Nephron (organoid): ENCODE data around the gene LAPTM5.

Experiments used
- H3K27ac Mint-ChIP-seq, 3 experiments: 2 replicates each; pipeline ENCODE4 v1.8.0; 2020; ENCODE audit warnings: mixed read lengths in 3 of 3, mild to moderate bottlenecking in 2 of 3, moderate library complexity in 1 of 3
- H3K27me3 Mint-ChIP-seq: 2 replicates; pipeline ENCODE4 v1.8.0; 2021; ENCODE audit warnings: low read depth, mild to moderate bottlenecking, moderate library complexity, mixed read lengths
- H3K36me3 Mint-ChIP-seq: 2 replicates; pipeline ENCODE4 v1.8.0; 2020; ENCODE audit warnings: low read depth, mixed read lengths
- H3K4me1 Mint-ChIP-seq: 2 replicates; pipeline ENCODE4 v1.8.0; 2020; ENCODE audit warnings: mixed read lengths
- H3K4me3 Mint-ChIP-seq, 3 experiments: 2 replicates each; pipeline ENCODE4 v1.8.0; 2020; ENCODE audit warnings: mild to moderate bottlenecking in 3 of 3, mixed read lengths in 3 of 3, moderate library complexity in 2 of 3
- H3K9me3 Mint-ChIP-seq: 2 replicates; pipeline ENCODE4 v1.8.0; 2020; ENCODE audit warnings: mixed read lengths
- CTCF ChIP-seq, 3 experiments: fragments of 200-600 bp; sonication (generic); IDR thresholded peaks; one replicate each; pipeline ENCODE4 v1.5.0; 2021; ENCODE audit warnings: antibody characterized with exemption in 3 of 3; ENCODE audit not compliant: unreplicated experiment in 3 of 3

LAPTM5 gene

GRCh38 chr1:30718091-30718635 lies 39.4 kb downstream of the LAPTM5 start:
- Mint-ChIP-seq H3K36me3 (no peaks in the 10 kb centered on the region), H3K4me3 (peak overlapping the region; percentile 85 to 86 (median 86)), H3K4me1 (no peaks in the 10 kb centered on the region), H3K27me3 (peaks cover 4% of the 10 kb centered on the region), H3K27ac (peak overlapping the region; percentile 67 to 91 (median 88)), H3K9me3 (peaks cover 3% of the 10 kb centered on the region)
- TF ChIP-seq CTCF (IDR thresholded peaks at IDR 0.05; ENCODE audit: unreplicated experiment in 3 of 3) = no peak

GRCh38 chr1:30716646-30717045 lies 40.9 kb downstream of the LAPTM5 start:
- Mint-ChIP-seq H3K27me3 (peaks cover 12% of the 10 kb centered on the region), H3K27ac (no peak overlapping the region), H3K36me3 (no peaks in the 10 kb centered on the region), H3K9me3 (peaks cover 3% of the 10 kb centered on the region), H3K4me1 (no peaks in the 10 kb centered on the region), H3K4me3 (peak overlapping the region; percentile 28 to 74 (median 67))
- no peak for TF ChIP-seq CTCF (IDR thresholded peaks at IDR 0.05; ENCODE audit: unreplicated experiment in 3 of 3)

GRCh38 chr1:30715886-30716285 lies 41.7 kb downstream of the LAPTM5 start:
- no peaks in the 10 kb centered on the region for H3K4me1 Mint-ChIP-seq

GRCh38 chr1:30715216-30715615 lies 42.4 kb downstream of the LAPTM5 start:
- peaks cover 3% of the 10 kb centered on the region for H3K9me3 Mint-ChIP-seq
- H3K36me3 Mint-ChIP-seq = no peaks in the 10 kb centered on the region
- no peak overlapping the region for H3K4me3 Mint-ChIP-seq
- TF ChIP-seq CTCF (IDR thresholded peaks at IDR 0.05; ENCODE audit: unreplicated experiment in 3 of 3) = peak; percentile 11 to 30 (median 29)
- H3K4me1 Mint-ChIP-seq = no peaks in the 10 kb centered on the region
- H3K27me3 Mint-ChIP-seq = peaks cover 8% of the 10 kb centered on the region
- H3K27ac Mint-ChIP-seq = no peak overlapping the region

More at GRCh38 chr1:30715886-30716285, 41.7 kb downstream of the LAPTM5 start:
- no peak for TF ChIP-seq CTCF (IDR thresholded peaks at IDR 0.05; ENCODE audit: unreplicated experiment in 3 of 3)
- no peak overlapping the region for H3K27ac Mint-ChIP-seq
- H3K4me3 Mint-ChIP-seq = no peak overlapping the region
- H3K9me3 Mint-ChIP-seq = peaks cover 3% of the 10 kb centered on the region
- peaks cover 11% of the 10 kb centered on the region for H3K27me3 Mint-ChIP-seq
- H3K36me3 Mint-ChIP-seq = no peaks in the 10 kb centered on the region

- Mint-ChIP-seq H3K4me1 (no peaks in the 10 kb centered on the region), H3K4me3 (no peak overlapping the region), H3K27ac (no peak overlapping the region)
These were observed 43.0 kb downstream of the LAPTM5 start for GRCh38 chr1:30714536-30715090.

More at GRCh38 chr1:30714536-30715090, 43.0 kb downstream of the LAPTM5 start:
- Mint-ChIP-seq H3K36me3 (no peaks in the 10 kb centered on the region), H3K27me3 (peaks cover 12% of the 10 kb centered on the region), H3K9me3 (peaks cover 3% of the 10 kb centered on the region)
- no peak for TF ChIP-seq CTCF (IDR thresholded peaks at IDR 0.05; ENCODE audit: unreplicated experiment in 3 of 3)
